Peyer's patch (tissue), 4 donors: ENCODE results near the gene ITGA11. TPM values are rescaled to one million over a fixed set of nuclear protein-coding genes. Genes with fewer than 3 reads are reported as not detected.

Source experiments
- total RNA-seq, 4 donors: library from RNA; depleted of rRNA; stranded (reverse); fragments of >200 nt; gene quantifications; one replicate each; pipeline ENCODE4 v1.1.0, GENCODE V29; 2016

The ITGA11 gene
- total RNA-seq, 4 donors from 2014 or later, result 0.88 to 24.8 (median 2.6) TPM

Other genes with a start within 250 kb of the ITGA11 start
- gene CALML4, start 226.8 kb downstream of the ITGA11 start, total RNA-seq, result 100 to 1,000 TPM in 3 of 4 donors, 10 to 100 TPM in 1; 57.8 to 153 (median 126) TPM
- gene CLN6, start 202.4 kb downstream of the ITGA11 start, total RNA-seq, result 10 to 100 TPM; 19.0 to 38.0 (median 23.0) TPM
- gene FEM1B, start 154.4 kb downstream of the ITGA11 start, total RNA-seq, result 10 to 100 TPM; 28.1 to 48.2 (median 43.0) TPM
- 1 to 10 TPM in 3 of 4 donors, under 1 TPM in 1; 0.70 to 9.1 (median 1.7) TPM for gene CORO2B, start 146.8 kb upstream of the ITGA11 start, total RNA-seq